ENCODE results near the gene EFNA5.
A peak's percentile ranks its signal among the peaks of the same experiment; 100 is the strongest.

DNA sequence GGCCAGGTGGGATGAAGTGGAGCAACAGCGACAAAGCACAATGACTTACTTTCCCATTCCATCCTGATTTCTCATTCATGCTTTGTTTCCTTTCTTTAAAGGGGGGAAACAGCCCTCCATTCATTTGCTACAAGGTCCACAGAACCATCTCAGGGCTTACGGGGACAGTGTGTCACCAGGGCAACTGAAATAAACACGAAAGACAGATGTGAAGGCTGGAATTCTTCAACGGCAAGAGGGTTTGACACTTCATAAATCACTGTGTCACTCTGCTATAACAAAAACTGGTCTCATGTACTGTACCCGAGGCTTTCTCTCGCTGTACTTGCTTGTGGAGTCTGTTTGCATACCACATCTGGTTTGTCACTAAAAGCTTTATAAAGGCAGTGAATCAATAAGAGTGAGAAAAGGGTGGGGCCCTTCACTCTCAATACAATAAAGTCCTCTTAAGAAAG, 150.8 kb downstream of the EFNA5 start:
- TF ChIP-seq, protein P1, sequence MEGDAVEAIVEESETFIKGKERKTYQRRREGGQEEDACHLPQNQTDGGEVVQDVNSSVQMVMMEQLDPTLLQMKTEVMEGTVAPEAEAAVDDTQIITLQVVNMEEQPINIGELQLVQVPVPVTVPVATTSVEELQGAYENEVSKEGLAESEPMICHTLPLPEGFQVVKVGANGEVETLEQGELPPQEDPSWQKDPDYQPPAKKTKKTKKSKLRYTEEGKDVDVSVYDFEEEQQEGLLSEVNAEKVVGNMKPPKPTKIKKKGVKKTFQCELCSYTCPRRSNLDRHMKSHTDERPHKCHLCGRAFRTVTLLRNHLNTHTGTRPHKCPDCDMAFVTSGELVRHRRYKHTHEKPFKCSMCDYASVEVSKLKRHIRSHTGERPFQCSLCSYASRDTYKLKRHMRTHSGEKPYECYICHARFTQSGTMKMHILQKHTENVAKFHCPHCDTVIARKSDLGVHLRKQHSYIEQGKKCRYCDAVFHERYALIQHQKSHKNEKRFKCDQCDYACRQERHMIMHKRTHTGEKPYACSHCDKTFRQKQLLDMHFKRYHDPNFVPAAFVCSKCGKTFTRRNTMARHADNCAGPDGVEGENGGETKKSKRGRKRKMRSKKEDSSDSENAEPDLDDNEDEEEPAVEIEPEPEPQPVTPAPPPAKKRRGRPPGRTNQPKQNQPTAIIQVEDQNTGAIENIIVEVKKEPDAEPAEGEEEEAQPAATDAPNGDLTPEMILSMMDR (IDR thresholded peaks at IDR 0.05) = no peak
- TF ChIP-seq POLR2A (IDR thresholded peaks at IDR 0.05) (no peak), POLR2AphosphoS5 (IDR thresholded peaks at IDR 0.05) (peak in 1 of 3 donors; percentile 14), EP300 (IDR thresholded peaks at IDR 0.05) (no peak)

Data from suprapubic skin (tissue), 4 donors.